ENCODE measurements around the gene DEFB113.

DNA sequence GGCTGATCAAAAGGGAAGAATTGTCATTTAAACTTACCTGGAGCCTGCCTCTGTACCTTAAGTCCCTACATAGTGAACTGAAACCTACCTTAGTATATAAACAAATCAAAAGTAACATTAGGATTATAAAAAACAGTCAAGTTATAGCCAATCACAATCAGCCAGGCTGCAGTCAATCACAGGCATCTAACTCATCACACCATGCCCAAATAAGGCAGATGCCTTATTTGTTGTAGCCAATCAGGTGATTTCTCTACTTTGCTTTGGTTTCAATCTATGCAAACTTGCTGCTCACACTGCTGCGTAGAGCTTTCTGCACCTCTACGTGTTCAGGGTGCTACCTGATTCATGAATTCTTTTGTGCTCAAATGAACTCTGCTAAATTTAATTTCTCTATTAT lies 18.3 kb upstream of the DEFB113 start:
- TF ChIP-seq JUND (IDR thresholded peaks at IDR 0.05) (no peak), POLR2A (IDR thresholded peaks at IDR 0.05; ENCODE audit: borderline replicate concordance, extremely low read depth, insufficient read depth, insufficient read length) (no peak), RAD21 (IDR thresholded peaks at IDR 0.05; ENCODE audit: low read depth) (no peak)
